Endothelial cell (in vitro differentiated cells): ENCODE results near the gene RBMS3. TPM values are rescaled to one million over a fixed set of nuclear protein-coding genes. Genes with fewer than 3 reads are reported as not detected.

Source experiments
- DNase-seq: peaks from one replicate; pipeline ENCODE4 v3.0.0; 2021; ENCODE audit warnings: low spot score
- H3K27ac Mint-ChIP-seq: one replicate; pipeline ENCODE4 v1.8.0; 2021; ENCODE audit warnings: mixed read lengths, inconsistent platforms; ENCODE audit not compliant: unreplicated experiment
- H3K27me3 Mint-ChIP-seq: one replicate; pipeline ENCODE4 v1.8.0; 2021; ENCODE audit warnings: mild to moderate bottlenecking, moderate library complexity, mixed read lengths, inconsistent platforms; ENCODE audit not compliant: unreplicated experiment
- H3K36me3 Mint-ChIP-seq: one replicate; pipeline ENCODE4 v1.8.0; 2021; ENCODE audit warnings: mild to moderate bottlenecking, low read depth, mixed read lengths, inconsistent platforms; ENCODE audit not compliant: unreplicated experiment
- H3K4me1 Mint-ChIP-seq: one replicate; pipeline ENCODE4 v1.8.0; 2021; ENCODE audit warnings: mild to moderate bottlenecking, mixed read lengths, inconsistent platforms; ENCODE audit not compliant: unreplicated experiment
- H3K4me3 Mint-ChIP-seq: one replicate; pipeline ENCODE4 v1.8.0; 2021; ENCODE audit warnings: mild to moderate bottlenecking, mixed read lengths, inconsistent platforms; ENCODE audit not compliant: unreplicated experiment
- H3K9me3 Mint-ChIP-seq: one replicate; pipeline ENCODE4 v1.8.0; 2021; ENCODE audit warnings: mixed read lengths, inconsistent platforms; ENCODE audit not compliant: unreplicated experiment
- total RNA-seq: library from RNA; stranded (reverse); fragmentation: NEBNext Ultra II Directional; extraction: Animal tissue kit (Norgen Biotek cat#: 25700); gene quantifications from one replicate; pipeline ENCODE4 v1.2.1, GENCODE V29; 2021; ENCODE audit not compliant: unreplicated experiment
- TF ChIP-seq, protein P1 (sequence below): fragments of 200-600 bp; sonication (generic); IDR thresholded peaks from one replicate; pipeline ENCODE4 v1.5.0; 2021; ENCODE audit warnings: antibody characterized with exemption; ENCODE audit not compliant: unreplicated experiment

The RBMS3 gene
- total RNA-seq, 1 donor from 2014 or later: 30.9 TPM

DNA sequence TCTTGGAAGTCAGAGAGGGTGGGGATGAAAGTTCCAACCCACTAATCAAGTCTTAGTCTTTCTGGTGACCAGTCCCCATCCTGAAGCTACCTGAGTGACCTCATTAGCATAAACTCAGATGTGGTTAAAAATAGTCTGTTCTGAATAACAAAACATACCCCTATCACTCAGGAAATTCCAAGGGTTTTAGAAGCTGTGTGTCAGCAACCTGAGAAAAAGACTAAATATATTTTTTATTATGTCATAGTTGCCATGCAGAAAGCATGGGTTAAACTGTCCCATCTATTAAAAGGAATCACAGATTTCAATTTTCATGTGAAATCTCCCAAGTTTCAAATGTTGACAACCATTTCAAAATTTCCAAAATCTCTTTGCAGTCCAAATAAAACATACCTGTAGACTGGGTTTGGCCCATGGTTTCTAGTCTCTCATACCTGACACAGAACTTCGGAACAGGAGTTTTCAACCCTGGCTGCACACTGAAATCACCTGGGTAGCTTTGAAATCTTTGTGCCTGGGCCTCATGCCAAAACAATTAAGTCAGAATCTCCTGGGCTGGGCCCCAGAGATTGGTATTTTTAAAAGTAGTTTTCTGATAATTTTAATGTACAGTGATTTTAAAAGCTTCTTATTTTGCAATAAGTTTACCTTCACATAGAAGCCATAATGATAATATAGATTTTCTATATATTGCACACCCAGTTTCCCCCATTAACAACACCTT is 476.3 kb downstream of the RBMS3 start:
- DNase-seq: no peak
- Mint-ChIP-seq H3K27ac (no peak overlapping the region), H3K4me3 (no peak overlapping the region), H3K9me3 (no peaks in the 10 kb centered on the region), H3K36me3 (no peaks in the 10 kb centered on the region), H3K27me3 (no peaks in the 10 kb centered on the region), H3K4me1 (peaks cover 7% of the 10 kb centered on the region)
- TF ChIP-seq, protein P1, sequence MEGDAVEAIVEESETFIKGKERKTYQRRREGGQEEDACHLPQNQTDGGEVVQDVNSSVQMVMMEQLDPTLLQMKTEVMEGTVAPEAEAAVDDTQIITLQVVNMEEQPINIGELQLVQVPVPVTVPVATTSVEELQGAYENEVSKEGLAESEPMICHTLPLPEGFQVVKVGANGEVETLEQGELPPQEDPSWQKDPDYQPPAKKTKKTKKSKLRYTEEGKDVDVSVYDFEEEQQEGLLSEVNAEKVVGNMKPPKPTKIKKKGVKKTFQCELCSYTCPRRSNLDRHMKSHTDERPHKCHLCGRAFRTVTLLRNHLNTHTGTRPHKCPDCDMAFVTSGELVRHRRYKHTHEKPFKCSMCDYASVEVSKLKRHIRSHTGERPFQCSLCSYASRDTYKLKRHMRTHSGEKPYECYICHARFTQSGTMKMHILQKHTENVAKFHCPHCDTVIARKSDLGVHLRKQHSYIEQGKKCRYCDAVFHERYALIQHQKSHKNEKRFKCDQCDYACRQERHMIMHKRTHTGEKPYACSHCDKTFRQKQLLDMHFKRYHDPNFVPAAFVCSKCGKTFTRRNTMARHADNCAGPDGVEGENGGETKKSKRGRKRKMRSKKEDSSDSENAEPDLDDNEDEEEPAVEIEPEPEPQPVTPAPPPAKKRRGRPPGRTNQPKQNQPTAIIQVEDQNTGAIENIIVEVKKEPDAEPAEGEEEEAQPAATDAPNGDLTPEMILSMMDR: no peak

DNA sequence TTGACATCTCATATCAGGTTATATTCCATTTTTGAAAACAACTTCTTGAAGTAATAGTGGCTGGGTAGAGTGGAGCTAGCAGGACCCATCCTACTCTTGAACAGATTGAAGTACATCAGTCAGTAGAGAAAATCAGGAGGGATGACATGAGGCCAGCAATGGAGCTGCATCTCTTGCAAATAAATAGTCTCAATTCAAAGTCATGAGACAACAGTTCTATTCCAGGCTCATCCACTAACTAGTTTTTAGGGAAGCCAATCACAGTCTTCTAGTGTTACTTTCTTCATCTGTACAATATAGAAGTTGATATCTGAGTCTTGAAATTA is 477.2 kb downstream of the RBMS3 start:
- TF ChIP-seq, protein P1: no peak
- Mint-ChIP-seq H3K4me3 (no peak overlapping the region), H3K27me3 (no peaks in the 10 kb centered on the region), H3K36me3 (no peaks in the 10 kb centered on the region), H3K9me3 (no peaks in the 10 kb centered on the region), H3K4me1 (peaks cover 7% of the 10 kb centered on the region), H3K27ac (no peak overlapping the region)
- DNase-seq: no peak

DNA sequence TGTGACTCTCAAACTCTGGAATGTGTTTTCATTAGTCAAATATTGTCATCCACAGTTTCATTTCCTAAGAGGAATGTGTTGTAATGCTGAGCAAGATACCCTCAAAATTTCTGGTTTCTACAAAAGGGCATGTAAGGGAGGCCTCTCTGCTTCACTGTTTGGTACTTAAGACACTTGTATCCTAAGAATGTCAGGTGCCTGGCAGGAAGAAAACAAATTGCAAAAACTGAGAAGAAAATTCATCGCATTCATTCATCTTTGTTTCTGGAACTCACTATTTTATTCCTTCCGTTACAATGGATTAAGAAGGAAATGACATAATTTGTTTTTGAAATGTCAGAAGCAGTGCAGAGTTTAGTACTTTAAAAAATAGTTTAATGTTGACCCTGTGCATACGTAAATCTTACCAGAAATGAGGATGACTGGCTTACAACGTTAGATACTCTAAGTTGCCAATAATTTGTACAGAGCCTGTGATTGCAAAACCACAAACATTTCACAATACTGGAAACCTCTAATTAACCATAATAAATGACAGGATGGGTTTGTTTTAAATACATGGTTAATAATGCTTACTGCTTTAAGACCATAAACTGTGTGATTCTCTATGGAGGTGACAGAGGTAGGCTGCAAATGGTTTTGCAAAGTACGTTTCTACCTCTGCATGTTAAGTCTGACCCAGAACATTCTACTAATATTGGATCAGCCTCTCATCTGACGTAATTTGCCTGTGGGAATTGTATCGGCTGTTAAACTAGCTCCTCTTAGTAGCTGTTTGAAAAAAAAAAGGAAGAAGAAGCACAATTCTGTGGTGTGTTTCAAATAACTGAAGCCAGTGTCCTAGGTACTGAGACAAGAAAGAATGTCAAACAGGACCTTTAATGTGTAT is 477.8 kb downstream of the RBMS3 start:
- no peak for DNase-seq

DNA sequence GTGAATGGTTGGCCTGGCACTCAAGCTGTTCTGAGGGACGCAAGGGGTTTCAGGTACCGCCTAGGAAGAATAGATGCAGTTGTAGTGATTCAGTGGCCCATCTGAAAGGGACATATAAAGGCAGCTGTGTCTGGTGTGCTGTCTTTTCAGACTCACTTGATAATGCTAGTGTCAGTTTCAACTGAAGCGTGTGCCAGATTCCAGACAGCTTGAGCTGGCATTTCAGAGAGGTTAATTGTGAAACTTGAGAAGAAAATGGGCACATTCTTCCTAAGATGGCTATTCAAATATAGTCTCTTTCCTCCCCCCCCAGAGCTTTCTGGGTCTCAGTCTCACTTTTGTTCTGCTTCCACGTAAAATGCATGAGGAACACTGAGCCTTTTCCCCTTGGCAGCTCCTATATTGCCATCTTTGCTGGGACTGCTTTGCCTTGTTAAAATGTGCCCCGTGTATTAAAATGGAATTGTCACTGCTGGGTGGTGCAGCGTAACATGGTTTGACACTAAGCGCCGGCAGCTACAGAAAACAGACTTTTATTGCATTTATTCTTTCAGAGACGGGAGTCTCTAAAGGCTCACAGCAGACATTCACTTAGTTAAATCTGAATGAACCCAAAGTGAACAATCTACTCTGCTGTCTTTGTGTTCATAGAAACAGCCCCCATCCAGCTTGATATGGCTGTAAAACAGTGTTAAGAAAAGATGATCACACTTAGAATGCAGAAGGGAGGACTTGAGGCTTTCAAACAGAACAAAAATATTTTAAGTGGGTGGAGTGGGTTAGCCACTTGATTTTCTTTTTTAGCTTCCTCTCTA is 478.7 kb downstream of the RBMS3 start:
- TF ChIP-seq, protein P1: no peak
- Mint-ChIP-seq H3K36me3 (no peaks in the 10 kb centered on the region), H3K27me3 (no peaks in the 10 kb centered on the region), H3K27ac (no peak overlapping the region), H3K4me1 (peaks cover 7% of the 10 kb centered on the region), H3K9me3 (no peaks in the 10 kb centered on the region), H3K4me3 (no peak overlapping the region)
- no peak for DNase-seq

More for the DNA sequence above, 477.8 kb downstream of the RBMS3 start:
- no peak overlapping the region for H3K4me3 Mint-ChIP-seq
- H3K4me1 Mint-ChIP-seq: peaks cover 7% of the 10 kb centered on the region
- H3K27ac Mint-ChIP-seq: no peak overlapping the region
- no peaks in the 10 kb centered on the region for H3K27me3 Mint-ChIP-seq
- TF ChIP-seq, protein P1: no peak
- H3K9me3 Mint-ChIP-seq: no peaks in the 10 kb centered on the region
- H3K36me3 Mint-ChIP-seq: no peaks in the 10 kb centered on the region
